Jurkat, Clone E6-1 (cell line): ENCODE data around the gene GPR78.

ENCODE experiments used
- DNase-seq: peaks from one replicate; pipeline ENCODE4 v3.0.0-alpha.2; 2011; ENCODE audit warnings: low read depth, low spot score
- H3K4me3 ChIP-seq: 2 replicates; pipeline ENCODE4 v1.5.1; 2011; ENCODE audit warnings: mild to moderate bottlenecking, low read length, control low read depth, moderate library complexity

GPR78 gene

GRCh38 chr4:8593264-8594096, 13.3 kb downstream of the GPR78 start:
- no peak overlapping the region for H3K4me3 ChIP-seq
- DNase-seq = no peak

DNA sequence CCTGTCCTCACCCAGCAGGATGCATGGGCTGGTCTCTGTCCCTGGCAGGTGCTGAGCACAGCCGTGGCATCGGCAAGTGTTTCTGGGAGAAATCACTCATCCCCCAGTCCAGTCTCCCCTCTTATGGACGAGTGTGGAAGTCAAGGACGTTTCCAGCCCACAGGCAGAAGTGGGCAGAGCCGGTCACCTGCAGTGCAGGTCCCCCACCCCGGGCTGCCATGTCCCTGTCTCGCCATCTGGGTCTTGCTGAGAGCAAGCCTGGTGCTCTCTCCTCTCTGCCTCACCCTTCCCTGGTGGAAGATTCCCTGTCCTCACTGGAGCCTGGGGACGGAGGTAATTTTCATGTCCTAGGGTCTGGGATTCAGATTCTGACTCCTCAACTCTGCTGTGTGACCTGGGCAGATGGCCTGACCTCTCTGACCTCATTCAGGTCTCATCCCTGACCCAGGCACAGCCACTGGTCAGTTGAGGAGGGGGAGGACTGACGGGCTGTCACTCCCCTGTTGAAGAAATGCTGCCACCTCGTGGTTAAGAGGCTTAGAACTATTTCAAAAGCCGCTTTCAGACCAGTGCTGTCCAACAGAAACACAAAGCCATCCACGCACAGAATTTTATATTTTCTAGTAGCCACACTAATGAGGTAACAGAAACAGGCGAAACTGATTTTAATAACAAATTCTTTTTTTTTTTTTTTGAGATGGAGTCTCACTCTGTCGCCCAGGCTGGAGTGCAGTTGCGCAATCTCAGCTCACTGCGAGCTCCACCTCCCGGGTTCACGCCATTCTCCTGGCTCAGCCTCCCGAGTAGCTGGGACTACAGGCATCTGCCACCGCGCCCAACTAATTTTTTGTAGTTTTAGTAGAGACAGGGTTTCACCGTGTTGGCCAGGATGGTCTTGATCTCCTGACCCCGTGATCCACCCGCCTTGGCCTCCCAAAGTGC, 14.2 kb downstream of the GPR78 start:
- no peak overlapping the region for H3K4me3 ChIP-seq
- no peak for DNase-seq

DNA sequence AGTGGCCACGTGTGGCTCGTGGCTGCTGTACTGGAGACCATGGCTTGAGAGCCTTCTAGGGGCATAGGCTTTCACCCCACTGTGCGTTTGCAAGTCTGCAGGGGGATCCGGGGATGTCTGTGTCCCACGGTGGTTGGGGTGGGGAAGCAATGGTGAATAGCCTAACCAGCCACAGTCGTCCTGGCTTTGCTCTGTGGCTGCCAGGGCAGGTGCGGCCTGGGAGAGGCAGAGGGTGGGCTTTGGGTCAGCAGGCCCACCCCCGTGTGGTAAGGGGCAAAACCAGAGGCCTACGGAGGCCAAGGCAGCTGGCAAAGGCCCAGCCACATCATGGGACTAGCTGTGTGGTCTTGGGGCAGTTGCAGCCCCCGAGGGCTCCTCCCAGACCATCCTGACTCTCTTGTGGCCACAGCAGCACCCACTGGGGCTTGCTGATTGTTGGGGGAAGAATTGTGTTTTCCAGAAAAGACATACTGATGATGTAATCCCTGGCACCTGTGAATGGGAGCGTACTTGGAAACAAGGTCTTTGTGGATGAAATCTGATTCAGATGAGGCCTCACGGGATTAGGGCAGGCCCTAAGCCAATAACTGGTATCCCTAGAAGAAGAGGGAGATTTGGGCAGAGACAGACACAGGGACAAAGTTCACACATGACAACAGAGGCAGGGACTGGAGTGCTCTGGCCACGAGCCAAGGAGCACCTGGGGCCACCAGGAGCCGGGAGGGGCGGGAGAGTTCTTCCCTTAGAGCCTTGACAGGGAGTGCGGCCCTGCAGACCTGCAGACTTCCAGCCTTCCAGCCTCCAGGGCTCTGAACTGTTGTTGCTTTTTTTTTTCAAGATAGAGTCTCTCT, 15.3 kb downstream of the GPR78 start:
- no peak for DNase-seq
- no peak overlapping the region for H3K4me3 ChIP-seq

DNA sequence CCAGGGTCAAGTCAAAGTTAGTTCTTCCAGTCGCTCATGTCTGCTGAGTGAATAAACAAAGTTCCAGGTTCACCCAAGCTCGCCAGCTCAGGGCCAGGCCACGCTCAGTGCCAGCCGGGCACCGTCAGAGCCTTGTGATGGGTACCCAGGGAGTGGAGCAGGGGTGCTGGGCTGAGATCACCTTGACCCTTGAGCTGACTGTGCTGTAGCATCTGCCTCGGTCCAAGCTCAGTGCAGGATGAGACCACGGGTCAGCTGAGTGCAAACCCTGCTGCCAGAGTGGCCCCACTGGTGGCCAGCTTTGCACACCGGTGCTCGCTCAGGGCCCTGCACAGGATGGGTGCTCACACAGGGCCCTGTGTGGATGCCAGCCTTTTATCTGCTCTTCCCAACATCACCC, 16.7 kb downstream of the GPR78 start:
- no peak overlapping the region for H3K4me3 ChIP-seq
- DNase-seq = no peak

- DNase-seq = no peak
- no peak overlapping the region for H3K4me3 ChIP-seq
Measured at GRCh38 chr4:8597319-8597718, 17.1 kb downstream of the GPR78 start.

- H3K4me3 ChIP-seq = no peak overlapping the region
- no peak for DNase-seq
Measured at GRCh38 chr4:8597791-8598190, 17.6 kb downstream of the GPR78 start.

DNA sequence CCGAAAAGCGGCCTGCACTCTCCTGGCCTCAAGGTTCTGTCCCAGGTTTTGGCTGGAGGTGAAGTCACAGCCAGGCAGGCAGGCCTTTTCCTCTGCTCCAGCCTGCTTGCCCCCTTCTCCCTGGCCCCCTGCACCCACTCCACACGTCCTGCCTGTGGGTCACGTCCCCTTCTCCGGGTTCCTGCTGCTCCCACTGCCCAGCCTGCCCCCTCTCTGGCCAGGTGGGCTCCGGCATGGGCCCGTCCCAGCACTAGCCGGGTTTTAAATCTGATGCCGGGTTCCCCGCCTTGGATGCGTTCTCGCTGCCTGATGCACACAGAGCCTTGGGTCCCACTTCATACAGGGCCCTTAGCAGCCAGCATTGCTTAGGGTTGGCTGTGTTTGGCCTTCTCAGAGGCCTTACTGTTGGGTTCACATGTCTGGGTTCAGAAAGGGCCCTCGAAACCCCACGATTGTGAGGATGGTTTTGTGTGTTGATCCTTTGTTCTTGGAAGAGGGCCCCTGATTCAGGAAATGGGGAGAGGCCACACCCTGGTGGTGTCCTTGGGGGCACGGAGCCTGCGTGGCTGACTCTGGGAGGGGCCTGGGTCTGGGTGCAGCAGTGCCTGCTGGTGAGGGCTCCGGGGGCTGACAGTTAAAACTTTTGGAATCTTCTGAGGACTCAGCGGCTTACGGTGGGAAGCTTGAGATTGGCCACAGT, 18.3 kb downstream of the GPR78 start:
- DNase-seq = no peak

DNA sequence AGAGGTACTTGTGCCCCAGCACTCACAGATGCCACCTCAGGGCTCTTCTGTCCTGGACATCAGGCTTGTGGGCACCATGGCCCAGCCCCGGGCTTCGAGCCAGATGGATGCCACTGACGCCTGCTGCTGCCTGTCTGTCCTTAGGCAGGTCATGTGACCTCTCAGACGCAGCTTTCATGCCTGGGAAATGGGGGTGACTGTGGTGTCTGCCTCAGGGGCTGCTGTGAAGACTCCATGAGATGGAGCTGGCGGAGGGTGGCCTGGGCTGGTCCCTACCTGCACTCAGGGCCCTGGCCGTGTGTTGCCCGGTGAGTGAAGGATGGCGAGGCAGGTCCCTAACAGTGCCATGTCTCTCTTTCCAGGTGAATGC, 18.9 kb downstream of the GPR78 start:
- no peak for DNase-seq
- no peak overlapping the region for H3K4me3 ChIP-seq

More for the DNA sequence above, 18.3 kb downstream of the GPR78 start:
- H3K4me3 ChIP-seq = no peak overlapping the region

GRCh38 chr4:8599657-8600056, 19.5 kb downstream of the GPR78 start:
- H3K4me3 ChIP-seq = no peak overlapping the region
- DNase-seq = no peak

GRCh38 chr4:8600266-8600665, 20.1 kb downstream of the GPR78 start:
- H3K4me3 ChIP-seq = no peak overlapping the region
- no peak for DNase-seq

DNA sequence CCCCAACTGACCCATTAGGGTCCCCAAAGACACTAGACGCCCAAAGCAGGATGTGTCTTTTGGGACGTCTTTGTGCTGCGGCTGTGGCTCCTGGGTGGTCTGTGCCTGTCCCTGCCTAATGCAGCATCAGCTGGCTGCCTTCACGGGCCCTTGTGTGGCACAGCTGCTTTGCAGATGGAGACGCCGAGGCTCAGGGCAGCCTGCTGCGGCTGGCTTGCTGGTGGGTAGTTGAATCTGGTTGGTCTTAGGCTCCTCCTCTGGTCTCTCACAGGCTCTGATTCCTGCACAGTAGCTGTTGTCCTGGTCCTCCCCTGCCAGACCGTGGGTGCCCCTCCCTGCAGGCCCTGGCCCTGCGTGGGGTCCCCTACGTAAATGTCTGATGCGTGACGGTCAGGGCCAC, 20.5 kb downstream of the GPR78 start:
- no peak for DNase-seq
- H3K4me3 ChIP-seq = no peak overlapping the region

GRCh38 chr4:8601086-8601485, 20.9 kb downstream of the GPR78 start:
- H3K4me3 ChIP-seq = no peak overlapping the region
- DNase-seq = no peak

- no peak for DNase-seq
- no peak overlapping the region for H3K4me3 ChIP-seq
Measured at GRCh38 chr4:8601556-8601955, 21.4 kb downstream of the GPR78 start.

DNA sequence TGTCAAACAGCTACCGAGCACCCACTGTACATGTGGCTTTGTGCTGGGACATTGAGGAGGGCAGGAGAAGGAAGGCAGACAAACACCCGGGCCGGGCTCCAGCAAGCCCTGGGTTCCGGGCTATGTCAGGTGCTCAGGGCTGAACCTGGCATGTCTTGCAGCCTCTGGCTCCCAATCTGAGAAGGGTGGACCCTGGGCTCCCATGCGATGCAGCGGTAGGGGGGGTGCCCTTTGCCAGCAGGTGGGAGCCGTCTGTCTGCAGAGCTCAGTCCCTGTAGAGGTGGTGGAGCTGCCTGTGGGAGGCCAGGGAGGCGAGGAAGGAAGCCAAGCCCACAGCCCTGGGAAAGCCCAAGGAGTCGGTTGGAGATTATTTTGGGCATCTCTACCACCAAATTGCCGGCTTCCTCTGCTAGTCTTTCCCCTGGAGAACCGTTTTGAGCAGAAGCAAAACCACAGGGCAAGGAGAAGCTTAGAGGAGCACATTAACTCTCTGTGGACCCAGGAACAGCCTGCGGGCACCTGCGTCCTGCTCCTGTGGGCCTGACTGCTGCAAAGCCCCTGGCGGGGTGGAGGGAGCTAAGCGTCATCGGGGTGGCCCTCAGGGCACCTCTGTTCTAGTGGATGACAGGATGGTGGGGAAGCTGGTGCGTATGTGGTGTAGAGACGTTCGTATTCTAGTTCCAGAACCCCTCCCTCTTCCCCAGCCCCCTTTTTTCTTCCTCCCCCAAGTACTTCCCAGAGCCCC, 22.7 kb downstream of the GPR78 start:
- H3K4me3 ChIP-seq = no peak overlapping the region
- DNase-seq = no peak

DNA sequence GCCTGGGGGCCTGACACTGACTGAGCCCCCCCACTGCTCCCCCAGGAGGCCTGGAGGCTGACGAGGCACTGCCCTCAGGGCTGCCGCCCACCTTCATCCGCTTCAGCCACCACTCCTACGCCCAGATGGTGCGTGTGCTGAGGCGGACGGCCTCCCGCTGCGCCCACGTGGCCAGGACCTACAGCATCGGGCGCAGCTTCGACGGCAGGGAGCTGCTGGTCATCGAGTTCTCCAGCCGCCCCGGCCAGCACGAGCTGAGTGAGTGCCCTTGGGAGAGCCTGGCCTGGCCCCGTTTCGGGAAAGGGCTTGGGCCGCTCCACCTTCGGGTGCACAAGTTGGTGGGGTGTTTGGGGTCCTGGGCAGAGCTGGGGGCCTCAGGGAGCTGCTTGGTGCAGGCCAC, 23.7 kb downstream of the GPR78 start:
- DNase-seq = no peak
- H3K4me3 ChIP-seq = no peak overlapping the region

DNA sequence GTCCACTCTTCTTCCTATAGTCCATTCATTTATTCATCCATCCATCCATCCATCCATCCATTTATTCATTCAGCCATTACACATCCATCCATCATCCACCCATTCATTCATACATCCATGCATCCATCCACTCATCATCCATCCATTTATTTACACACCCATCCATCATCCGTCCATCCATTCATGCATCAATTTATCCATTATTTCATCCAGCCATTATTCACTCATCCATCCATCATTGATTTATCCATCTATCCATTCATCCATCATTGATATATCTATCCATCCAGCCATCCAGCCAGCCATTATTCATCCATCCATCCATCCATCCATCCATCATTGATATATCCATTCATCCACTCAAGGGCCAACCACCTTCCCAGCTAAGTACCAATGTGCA, 25.1 kb downstream of the GPR78 start:
- no peak overlapping the region for H3K4me3 ChIP-seq
- DNase-seq = no peak

DNA sequence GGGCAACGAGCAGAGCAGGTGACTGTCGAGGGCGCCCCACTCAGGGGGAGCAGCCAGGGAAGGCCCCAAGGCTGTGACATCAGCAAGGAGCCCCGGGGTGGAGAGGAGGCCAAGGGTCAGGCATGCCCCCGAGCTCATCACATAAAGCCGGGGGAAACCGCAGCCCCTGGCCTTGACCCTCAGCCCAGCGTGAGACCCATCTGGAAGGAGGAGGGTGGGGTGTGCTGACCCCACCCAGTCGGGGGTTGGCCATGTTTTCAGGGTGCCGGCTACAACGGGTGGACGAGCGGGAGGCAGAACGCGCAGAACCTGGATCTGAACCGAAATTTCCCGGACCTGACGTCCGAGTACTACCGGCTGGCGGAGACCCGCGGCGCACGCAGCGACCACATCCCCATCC, 26.3 kb downstream of the GPR78 start:
- no peak overlapping the region for H3K4me3 ChIP-seq
- no peak for DNase-seq

DNA sequence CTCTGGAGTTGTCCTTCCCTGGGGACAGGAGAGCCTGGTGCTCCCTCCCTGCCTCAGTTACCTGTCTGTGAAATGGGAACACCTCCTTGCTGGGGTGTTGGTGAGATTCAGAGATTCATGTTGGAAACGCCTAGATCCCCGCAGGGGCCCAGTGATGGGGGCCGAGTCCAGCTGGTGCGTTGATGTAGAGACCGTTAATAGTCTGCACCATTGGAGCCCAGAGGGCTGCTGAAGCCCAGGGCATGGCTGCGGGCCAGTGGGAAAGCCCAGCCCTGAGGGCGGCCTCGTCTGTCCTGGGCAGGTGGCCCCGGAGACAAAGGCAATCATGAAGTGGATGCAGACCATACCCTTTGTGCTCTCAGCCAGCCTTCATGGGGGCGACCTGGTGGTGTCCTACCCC, 26.8 kb downstream of the GPR78 start:
- DNase-seq = no peak
- H3K4me3 ChIP-seq = no peak overlapping the region
